ENCODE data around the gene MAST4.
"Not testable (repeated sequence)": the region's sequence is repeated elsewhere in the genome, so short reads cannot be mapped to it uniquely, and the experiment has no call there.

Gene MAST4

DNA sequence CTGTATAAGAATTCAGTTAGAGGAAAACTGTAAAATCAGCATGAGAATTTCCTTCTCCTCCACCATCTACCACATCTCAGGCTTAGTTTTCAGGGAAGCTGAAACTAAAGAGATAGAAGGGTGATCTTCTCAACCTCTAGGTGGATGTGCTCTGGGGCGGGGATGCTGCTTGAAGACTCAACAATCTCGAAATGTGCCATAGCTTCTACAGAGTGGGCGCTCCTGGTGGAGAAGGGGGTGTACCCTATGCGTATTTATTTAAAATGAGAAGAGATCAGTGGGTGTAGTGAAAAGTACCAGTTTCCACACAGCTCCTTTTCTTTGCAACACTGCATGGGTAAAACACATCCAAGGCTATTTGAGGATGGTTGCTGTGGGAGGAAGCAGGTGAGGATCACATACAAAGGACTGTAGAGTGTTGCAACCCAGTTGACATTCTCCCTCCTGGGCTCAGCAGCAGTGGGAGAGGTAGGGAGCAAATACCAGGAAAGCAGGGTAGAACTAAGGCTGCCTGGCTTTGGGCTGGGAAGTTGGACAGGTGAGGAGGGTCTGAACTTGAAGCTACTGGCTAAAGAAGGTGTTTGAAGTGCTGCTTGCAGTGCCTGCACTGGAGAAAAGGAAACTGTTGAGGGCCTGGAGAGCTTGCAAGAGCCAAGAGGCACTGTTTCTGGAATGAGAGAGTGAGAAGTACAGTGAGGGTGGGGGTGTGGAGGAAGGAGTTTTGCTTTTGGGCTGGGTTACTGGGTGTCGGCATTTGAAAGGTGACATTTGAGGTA is 73.1 kb downstream of the MAST4 start:
- ATAC-seq (replicated peaks): no peak
- H3K36me3 Mint-ChIP-seq (ENCODE audit: insufficient read depth): no peaks in the 10 kb centered on the region
- H3K4me1 Mint-ChIP-seq (ENCODE audit: low read depth in 2 of 2): no peaks in the 10 kb centered on the region
- no peaks in the 10 kb centered on the region for H3K9me3 Mint-ChIP-seq
- no peak overlapping the region for H3K27ac Mint-ChIP-seq
- no peak for DNase-seq
- H3K4me3 Mint-ChIP-seq: no peak overlapping the region
- peaks cover 38 to 39% of the 10 kb centered on the region in 2 donors for H3K27me3 Mint-ChIP-seq

- H3K4me1 Mint-ChIP-seq (ENCODE audit: low read depth in 2 of 2): no peaks in the 10 kb centered on the region
- no peak overlapping the region for H3K27ac Mint-ChIP-seq
- ATAC-seq (replicated peaks) (no peak), DNase-seq (no peak)
- H3K36me3 Mint-ChIP-seq (ENCODE audit: insufficient read depth): no peaks in the 10 kb centered on the region
- H3K9me3 Mint-ChIP-seq: no peaks in the 10 kb centered on the region
- peaks cover 41 to 42% of the 10 kb centered on the region in 2 donors for H3K27me3 Mint-ChIP-seq
- H3K4me3 Mint-ChIP-seq: no peak overlapping the region
Measured at GRCh38 chr5:66669862-66670195, 73.6 kb downstream of the MAST4 start.

DNA sequence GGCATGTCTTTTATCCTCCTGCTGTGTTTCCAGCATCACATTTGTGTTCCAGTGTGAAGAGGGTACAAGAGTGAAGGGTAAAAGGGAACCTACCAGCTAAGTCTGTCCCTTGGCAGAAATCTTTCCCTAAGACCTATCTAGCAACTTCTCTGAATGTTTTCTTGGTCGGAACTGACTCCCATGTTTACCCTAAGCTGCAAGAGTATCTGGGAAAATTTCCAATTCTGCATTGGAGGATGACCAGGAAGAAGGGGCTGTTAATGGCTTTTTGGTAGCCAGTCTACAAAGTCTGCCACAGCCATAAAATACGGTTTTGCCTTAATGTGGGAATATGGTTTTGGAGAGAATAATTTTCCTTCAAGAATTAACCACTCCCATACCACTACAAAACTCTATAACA is 75.1 kb downstream of the MAST4 start:
- H3K4me3 Mint-ChIP-seq: no peak overlapping the region
- no peaks in the 10 kb centered on the region for H3K4me1 Mint-ChIP-seq (ENCODE audit: low read depth in 2 of 2)
- no peaks in the 10 kb centered on the region for H3K9me3 Mint-ChIP-seq
- ATAC-seq (replicated peaks) (no peak), DNase-seq (no peak)
- H3K27ac Mint-ChIP-seq: no peak overlapping the region
- peaks cover 53 to 55% of the 10 kb centered on the region in 2 donors for H3K27me3 Mint-ChIP-seq
- no peaks in the 10 kb centered on the region for H3K36me3 Mint-ChIP-seq (ENCODE audit: insufficient read depth)

GRCh38 chr5:66674802-66675201 is 78.6 kb downstream of the MAST4 start:
- ATAC-seq (replicated peaks): no peak
- Mint-ChIP-seq H3K27ac (no peak overlapping the region), H3K4me1 (ENCODE audit: low read depth in 2 of 2) (no peaks in the 10 kb centered on the region)

DNA sequence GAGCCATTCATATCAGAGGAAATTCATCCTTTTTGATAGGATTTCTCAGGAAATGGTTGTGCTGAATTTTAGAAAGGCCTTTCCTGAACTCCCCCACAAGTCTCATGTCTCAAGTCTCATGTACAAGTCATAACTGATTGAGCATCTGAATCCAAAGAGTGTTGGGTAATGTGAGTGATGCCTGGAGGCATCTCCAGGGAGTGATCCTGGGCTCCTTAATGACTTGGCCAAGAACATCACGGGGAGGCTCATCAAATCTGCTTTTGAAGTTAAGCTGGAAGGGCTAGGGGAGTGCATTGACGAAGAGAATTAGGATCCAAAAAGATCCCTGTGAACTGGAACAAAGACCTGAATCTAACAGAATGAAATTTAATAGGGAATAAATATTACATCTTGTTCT is 79.2 kb downstream of the MAST4 start:
- H3K27me3 Mint-ChIP-seq: peaks cover 40 to 43% of the 10 kb centered on the region in 2 donors
- DNase-seq: no peak
- H3K36me3 Mint-ChIP-seq (ENCODE audit: insufficient read depth): peaks cover 3% of the 10 kb centered on the region
- ATAC-seq (replicated peaks): no peak
- H3K9me3 Mint-ChIP-seq: no peaks in the 10 kb centered on the region
- no peak overlapping the region for H3K27ac Mint-ChIP-seq
- H3K4me3 Mint-ChIP-seq: no peak overlapping the region
- H3K4me1 Mint-ChIP-seq (ENCODE audit: low read depth in 2 of 2): no peaks in the 10 kb centered on the region

More at GRCh38 chr5:66674802-66675201, 78.6 kb downstream of the MAST4 start:
- DNase-seq: no peak
- Mint-ChIP-seq H3K9me3 (no peaks in the 10 kb centered on the region), H3K36me3 (ENCODE audit: insufficient read depth) (peaks cover 3% of the 10 kb centered on the region), H3K27me3 (peaks cover 42 to 45% of the 10 kb centered on the region in 2 donors), H3K4me3 (no peak overlapping the region)

DNA sequence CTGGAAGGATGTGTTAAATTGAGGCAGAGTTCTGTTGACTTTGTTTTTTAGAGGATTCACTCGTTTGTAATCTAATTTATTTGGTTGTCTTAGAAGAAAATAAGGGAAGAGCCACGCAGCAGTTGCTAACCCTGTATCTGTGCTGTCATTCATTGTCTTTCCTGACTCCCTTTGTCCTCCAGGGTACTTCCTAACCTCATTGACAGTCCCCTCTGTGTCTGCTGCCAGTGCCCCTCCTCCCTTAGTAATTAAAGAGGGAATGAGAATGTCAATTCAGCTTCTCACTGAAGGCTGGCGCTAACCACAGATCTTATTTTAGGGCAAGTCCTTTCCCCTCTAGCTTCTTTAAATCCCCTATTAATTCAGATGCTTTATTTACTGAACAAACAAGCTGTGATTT is 84.0 kb downstream of the MAST4 start:
- Mint-ChIP-seq H3K4me1 (ENCODE audit: low read depth in 2 of 2) (no peaks in the 10 kb centered on the region), H3K27ac (no peak overlapping the region), H3K9me3 (no peaks in the 10 kb centered on the region), H3K27me3 (peaks cover 33 to 48% of the 10 kb centered on the region in 2 donors), H3K4me3 (no peak overlapping the region), H3K36me3 (ENCODE audit: insufficient read depth) (peaks cover 3% of the 10 kb centered on the region)
- ATAC-seq (replicated peaks) (no peak), DNase-seq (no peak)

DNA sequence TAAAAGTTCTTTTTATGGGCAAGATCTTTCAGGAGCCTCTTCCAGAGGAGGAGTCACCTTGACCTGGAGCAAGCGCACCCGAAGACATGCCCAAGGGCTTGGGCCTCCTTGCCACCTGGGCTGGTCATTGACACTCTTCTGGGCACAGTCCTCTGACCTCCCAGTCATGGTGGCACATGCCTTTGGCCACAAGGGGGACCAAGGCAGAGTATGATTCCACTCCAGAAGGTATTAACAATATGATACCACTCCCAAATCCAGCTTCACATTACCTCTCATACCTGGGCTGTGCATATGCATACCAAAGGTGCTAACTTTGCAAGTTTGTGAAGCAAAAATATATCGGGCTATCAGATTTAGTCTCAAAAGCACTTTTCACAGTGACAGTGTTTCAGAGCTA is 84.6 kb downstream of the MAST4 start:
- DNase-seq (no peak), ATAC-seq (replicated peaks) (no peak)
- peaks cover 27 to 43% of the 10 kb centered on the region in 2 donors for H3K27me3 Mint-ChIP-seq
- peaks cover 3% of the 10 kb centered on the region for H3K36me3 Mint-ChIP-seq (ENCODE audit: insufficient read depth)
- H3K27ac Mint-ChIP-seq: no peak overlapping the region
- no peaks in the 10 kb centered on the region for H3K4me1 Mint-ChIP-seq (ENCODE audit: low read depth in 2 of 2)
- H3K4me3 Mint-ChIP-seq: no peak overlapping the region
- H3K9me3 Mint-ChIP-seq: no peaks in the 10 kb centered on the region

- H3K4me3 Mint-ChIP-seq: no peak overlapping the region
- H3K4me1 Mint-ChIP-seq (ENCODE audit: low read depth in 2 of 2): no peaks in the 10 kb centered on the region
- no peaks in the 10 kb centered on the region for H3K36me3 Mint-ChIP-seq (ENCODE audit: insufficient read depth)
- ATAC-seq (replicated peaks) (no peak), DNase-seq (no peak)
- no peak overlapping the region for H3K27ac Mint-ChIP-seq
- no peaks in the 10 kb centered on the region for H3K9me3 Mint-ChIP-seq
- peaks cover 17 to 18% of the 10 kb centered on the region in 2 donors for H3K27me3 Mint-ChIP-seq
Measured at GRCh38 chr5:66684663-66685062, 88.5 kb downstream of the MAST4 start.

DNA sequence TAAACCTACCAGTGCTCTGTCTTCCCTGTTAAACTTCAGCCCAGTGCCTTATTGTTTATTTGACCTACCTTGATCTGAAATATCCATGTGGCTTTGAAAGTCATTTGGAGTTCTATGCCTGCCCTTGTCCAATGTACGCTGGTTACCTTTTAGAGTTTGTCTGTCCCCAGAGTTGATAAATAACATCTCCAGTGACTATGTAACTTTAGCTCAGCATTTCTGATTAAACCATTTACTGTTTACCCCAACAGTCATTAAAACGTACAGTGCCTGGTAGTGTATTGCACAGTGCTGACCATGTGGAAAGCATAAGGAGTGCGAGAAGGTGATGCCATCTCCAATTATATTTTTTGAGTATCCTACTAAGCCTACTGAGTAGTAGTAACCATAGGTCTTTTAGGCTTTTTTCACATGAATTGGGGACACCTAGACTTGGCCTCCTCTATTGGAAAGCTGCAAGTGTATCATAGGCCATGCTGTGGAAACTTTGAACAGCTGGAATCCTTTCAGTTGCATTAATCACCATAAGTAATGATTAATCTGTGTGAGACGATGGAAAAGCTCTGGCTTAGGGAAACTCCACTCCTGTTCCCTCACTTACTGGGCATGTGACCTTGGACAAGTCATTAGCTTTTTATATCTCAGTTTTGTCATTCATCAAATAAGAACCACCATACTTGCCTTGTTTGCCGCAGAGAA is 93.5 kb downstream of the MAST4 start:
- ATAC-seq (replicated peaks) (no peak), DNase-seq (no peak)
- Mint-ChIP-seq H3K36me3 (ENCODE audit: insufficient read depth) (no peaks in the 10 kb centered on the region), H3K27ac (no peak overlapping the region), H3K9me3 (no peaks in the 10 kb centered on the region), H3K27me3 (peaks cover 19 to 20% of the 10 kb centered on the region in 2 donors), H3K4me3 (no peak overlapping the region), H3K4me1 (ENCODE audit: low read depth in 2 of 2) (no peaks in the 10 kb centered on the region)

- ATAC-seq (replicated peaks) (no peak), DNase-seq (no peak)
- H3K9me3 Mint-ChIP-seq: no peaks in the 10 kb centered on the region
- no peaks in the 10 kb centered on the region for H3K36me3 Mint-ChIP-seq (ENCODE audit: insufficient read depth)
- no peak overlapping the region for H3K4me3 Mint-ChIP-seq
- H3K4me1 Mint-ChIP-seq (ENCODE audit: low read depth in 2 of 2): no peaks in the 10 kb centered on the region
- no peak overlapping the region for H3K27ac Mint-ChIP-seq
- peaks cover 35 to 46% of the 10 kb centered on the region in 2 donors for H3K27me3 Mint-ChIP-seq
Measured at GRCh38 chr5:66694036-66694435, 97.8 kb downstream of the MAST4 start.

- not testable (repeated sequence) for H3K27ac Mint-ChIP-seq; ATAC-seq (replicated peaks); H3K4me1 Mint-ChIP-seq (ENCODE audit: low read depth in 2 of 2); DNase-seq; H3K4me3 Mint-ChIP-seq; H3K9me3 Mint-ChIP-seq; H3K36me3 Mint-ChIP-seq (ENCODE audit: insufficient read depth)
- H3K27me3 Mint-ChIP-seq: peaks cover 33 to 52% of the 10 kb centered on the region in 2 donors
Measured at GRCh38 chr5:66695840-66696239, 99.6 kb downstream of the MAST4 start.

- Mint-ChIP-seq H3K27ac (no peak overlapping the region), H3K4me1 (ENCODE audit: low read depth in 2 of 2) (no peaks in the 10 kb centered on the region), H3K4me3 (no peak overlapping the region), H3K27me3 (peaks cover 32 to 52% of the 10 kb centered on the region in 2 donors), H3K36me3 (ENCODE audit: insufficient read depth) (no peaks in the 10 kb centered on the region), H3K9me3 (no peaks in the 10 kb centered on the region)
- DNase-seq (no peak), ATAC-seq (replicated peaks) (no peak)
Measured at GRCh38 chr5:66697796-66698564, 101.8 kb downstream of the MAST4 start.

DNA sequence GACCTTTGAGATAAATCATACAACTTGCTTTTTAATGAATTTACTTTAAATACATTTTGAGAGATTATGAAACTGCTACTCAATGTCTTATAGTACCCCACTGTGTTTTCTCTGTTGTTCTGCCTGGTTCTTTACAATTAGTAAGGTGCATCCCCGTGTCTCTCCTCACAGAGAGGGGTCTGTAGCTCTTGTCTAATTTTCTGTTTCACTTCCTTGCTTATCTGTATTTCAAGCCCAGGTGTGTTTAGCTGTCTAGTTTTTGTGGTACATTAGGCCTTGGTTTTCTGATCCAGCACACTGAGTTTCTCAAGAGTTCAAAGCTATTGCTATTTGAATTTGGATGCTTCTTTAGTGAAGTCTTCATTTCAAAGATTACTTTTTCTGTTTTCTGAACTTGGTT is 105.1 kb downstream of the MAST4 start:
- DNase-seq (no peak), ATAC-seq (replicated peaks) (no peak)
- Mint-ChIP-seq H3K4me3 (no peak overlapping the region), H3K36me3 (ENCODE audit: insufficient read depth) (no peaks in the 10 kb centered on the region), H3K27ac (no peak overlapping the region), H3K4me1 (ENCODE audit: low read depth in 2 of 2) (no peaks in the 10 kb centered on the region), H3K27me3 (peaks cover 33 to 46% of the 10 kb centered on the region in 2 donors), H3K9me3 (no peaks in the 10 kb centered on the region)
